GM12891 (cell line): ENCODE data around the gene RBM38.

ENCODE experiments used
- POLR2A ChIP-seq: IDR thresholded peaks from 2 replicates; pipeline ENCODE4 v1.6.1; 2011; ENCODE audit warnings: low read depth, low read length, control low read depth
- POLR2AphosphoS5 ChIP-seq: IDR thresholded peaks from 2 replicates; pipeline ENCODE4 v1.6.1; 2011; ENCODE audit warnings: low read depth, low read length, control low read depth
- SPI1 ChIP-seq: IDR thresholded peaks from 2 replicates; pipeline ENCODE4 v1.6.1; 2011; ENCODE audit warnings: low read depth, low read length, control low read depth
- TAF1 ChIP-seq: IDR thresholded peaks from 2 replicates; pipeline ENCODE4 v1.6.1; 2011; ENCODE audit warnings: low read depth, low read length, control low read depth

DNA sequence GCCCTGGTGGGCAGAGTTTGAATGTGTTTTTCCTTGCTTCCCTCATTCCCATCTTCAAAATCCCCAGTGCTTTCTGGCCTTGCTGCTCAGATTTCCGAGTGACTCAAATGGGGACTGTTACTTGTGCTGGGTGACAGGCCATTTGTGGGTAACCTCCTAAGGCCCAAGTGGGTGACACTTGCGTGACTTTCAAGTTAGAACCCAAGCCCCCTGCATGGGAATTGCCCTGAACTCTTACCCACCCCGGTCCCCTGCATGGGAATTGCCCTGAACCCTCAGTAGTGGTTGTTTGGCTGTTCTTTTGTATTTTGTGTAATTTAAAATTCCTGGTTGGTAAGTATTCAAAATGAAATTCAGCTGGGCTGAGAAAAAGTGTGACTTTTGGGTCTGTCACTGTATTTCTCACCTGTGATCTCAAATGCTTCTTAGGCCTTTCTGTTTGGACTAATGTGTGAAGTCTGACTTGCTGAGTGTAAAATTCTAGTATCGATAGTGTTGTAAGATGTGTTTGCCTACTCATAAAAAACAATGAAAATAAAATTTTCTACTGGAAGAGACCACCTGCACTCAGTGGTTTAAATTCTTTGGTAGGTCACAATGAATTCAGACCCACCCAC, 12.4 kb upstream of the RBM38 start:
- TF ChIP-seq POLR2A (no peak), POLR2AphosphoS5 (no peak), TAF1 (no peak), SPI1 (no peak)
